ENCODE results near the gene RAMP3. TPM values are rescaled to one million over a fixed set of nuclear protein-coding genes. Genes with fewer than 3 reads are reported as not detected.

Gene RAMP3
- total and polyA plus RNA-seq, 10 of the 15 experiments (the other 5 are each of a cell fraction or from before 2014, with no cell fraction given): not detected

- Histone ChIP-seq H4K20me1 (ENCODE audit: control insufficient read depth, insufficient read depth) (no peaks in the 10 kb centered on the region), H3K27me3 (replicated peaks in 1 of 2; ENCODE audit: control insufficient read depth in 2 of 2, insufficient read depth in 2 of 2, low read length in 1 of 2) (peaks cover 0 to 8% of the 10 kb centered on the region in 2 experiments), H3K4me1 (ENCODE audit: control insufficient read depth, insufficient read depth, low read length) (no peaks in the 10 kb centered on the region), H3K9ac (ENCODE audit: control insufficient read depth, insufficient read depth, low read length) (no peak overlapping the region), H3K4me2 (ENCODE audit: control insufficient read depth, insufficient read depth) (no peak overlapping the region), H3K27ac (ENCODE audit: control insufficient read depth, insufficient read depth) (no peak overlapping the region), H3K36me3 (ENCODE audit: control insufficient read depth in 2 of 2, insufficient read depth in 2 of 2, low read length in 1 of 2) (no peaks in the 10 kb centered on the region), H2AFZ (ENCODE audit: control insufficient read depth, low read depth, low read length) (no peak overlapping the region), H3K79me2 (ENCODE audit: control insufficient read depth, insufficient read depth, low read length) (no peaks in the 10 kb centered on the region), H3K4me3 (no peak overlapping the region), H3K9me3 (replicated peaks; ENCODE audit: control insufficient read depth, insufficient read depth, low read length) (no peaks in the 10 kb centered on the region)
- no peak for FAIRE-seq
- no peak for DNase-seq (ENCODE audit: low read depth, low spot score)
- no peak for ATAC-seq
- CTCF ChIA-PET: no interaction called here
- RAD21 ChIA-PET (ENCODE audit: unreplicated experiment): no interaction called here
- no peak for TF ChIP-seq ZNF207 (IDR thresholded peaks at IDR 0.05; ENCODE audit: borderline replicate concordance)
- TF ChIP-seq LARP7 (IDR thresholded peaks at IDR 0.05): no peak
- no peak for TF ChIP-seq STAT3 (IDR thresholded peaks at IDR 0.05; ENCODE audit: low read depth, low read length)
- TF ChIP-seq KDM1A (IDR thresholded peaks at IDR 0.05; ENCODE audit: borderline replicate concordance): no peak
- TF ChIP-seq CBX3 (IDR thresholded peaks at IDR 0.05; ENCODE audit: borderline replicate concordance, low read depth): no peak
- POLR2A ChIA-PET: interaction anchor here (0.6 kb wide), 1 partner anchor 365 kb away, joined by 5 read pairs; no protein-coding TSS in a partner anchor
- intact Hi-C loops (cut with micrococcal nuclease; ENCODE audit: unreplicated experiment): no loop called here
- in situ Hi-C loops (cut with MboI): no loop called here
- SMC1A ChIA-PET (ENCODE audit: uncharacterized antibody, unreplicated experiment): no interaction called here
- no TSS peak for BruUV-seq (replicated peaks)
- 0% methylated on average over 4 of the region's 4 CpGs for WGBS (ENCODE audit: insufficient coverage, insufficient replicate concordance, low lambda C conversion rate, missing lambda C conversion rate)
Measured at GRCh38 chr7:45230611-45231165, 73.1 kb downstream of the RAMP3 start.

GRCh38 chr7:45233249-45233775 is 75.7 kb downstream of the RAMP3 start:
- SMC1A ChIA-PET (ENCODE audit: uncharacterized antibody, unreplicated experiment): no interaction called here
- in situ Hi-C loops (cut with MboI): no loop called here
- DNase-seq (ENCODE audit: low read depth, low spot score) (no peak), ATAC-seq (no peak), FAIRE-seq (no peak)
- Histone ChIP-seq H3K4me1 (ENCODE audit: control insufficient read depth, insufficient read depth, low read length) (no peaks in the 10 kb centered on the region), H3K9me3 (replicated peaks; ENCODE audit: control insufficient read depth, insufficient read depth, low read length) (no peaks in the 10 kb centered on the region), H3K27me3 (replicated peaks in 1 of 2; ENCODE audit: control insufficient read depth in 2 of 2, insufficient read depth in 2 of 2, low read length in 1 of 2) (peaks cover 8 to 9% of the 10 kb centered on the region in 2 experiments), H3K79me2 (ENCODE audit: control insufficient read depth, insufficient read depth, low read length) (no peaks in the 10 kb centered on the region), H3K4me2 (ENCODE audit: control insufficient read depth, insufficient read depth) (no peak overlapping the region), H2AFZ (ENCODE audit: control insufficient read depth, low read depth, low read length) (no peak overlapping the region), H3K9ac (ENCODE audit: control insufficient read depth, insufficient read depth, low read length) (no peak overlapping the region), H4K20me1 (ENCODE audit: control insufficient read depth, insufficient read depth) (no peaks in the 10 kb centered on the region), H3K27ac (ENCODE audit: control insufficient read depth, insufficient read depth) (no peak overlapping the region), H3K36me3 (ENCODE audit: control insufficient read depth in 2 of 2, insufficient read depth in 2 of 2, low read length in 1 of 2) (no peaks in the 10 kb centered on the region), H3K4me3 (no peak overlapping the region)
- intact Hi-C loops (cut with micrococcal nuclease; ENCODE audit: unreplicated experiment): no loop called here
- POLR2A ChIA-PET: no interaction called here
- no TSS peak for BruUV-seq (replicated peaks)
- RAD21 ChIA-PET (ENCODE audit: unreplicated experiment): no interaction called here
- WGBS (ENCODE audit: insufficient coverage, insufficient replicate concordance, low lambda C conversion rate, missing lambda C conversion rate): 0% methylated on average over 1 of the region's 1 CpG
- CTCF ChIA-PET: no interaction called here
- TF ChIP-seq JUND (IDR thresholded peaks at IDR 0.05; ENCODE audit: low read depth, low read length) (no peak), TAF1 (IDR thresholded peaks at IDR 0.05; ENCODE audit: borderline replicate concordance, low read depth, low read length) (no peak), NR2F1 (conservative IDR thresholded peaks at IDR 0.05) (no peak), EED (IDR thresholded peaks at IDR 0.05; ENCODE audit: low read depth) (no peak), CHD2 (IDR thresholded peaks at IDR 0.05; ENCODE audit: borderline replicate concordance, low read depth, low read length) (no peak), NR2C1 (IDR thresholded peaks at IDR 0.05) (no peak), NFYA (IDR thresholded peaks at IDR 0.05; ENCODE audit: borderline replicate concordance, low read depth, low read length) (no peak), NBN (IDR thresholded peaks at IDR 0.05) (no peak)
- TF ChIP-seq, protein P1, sequence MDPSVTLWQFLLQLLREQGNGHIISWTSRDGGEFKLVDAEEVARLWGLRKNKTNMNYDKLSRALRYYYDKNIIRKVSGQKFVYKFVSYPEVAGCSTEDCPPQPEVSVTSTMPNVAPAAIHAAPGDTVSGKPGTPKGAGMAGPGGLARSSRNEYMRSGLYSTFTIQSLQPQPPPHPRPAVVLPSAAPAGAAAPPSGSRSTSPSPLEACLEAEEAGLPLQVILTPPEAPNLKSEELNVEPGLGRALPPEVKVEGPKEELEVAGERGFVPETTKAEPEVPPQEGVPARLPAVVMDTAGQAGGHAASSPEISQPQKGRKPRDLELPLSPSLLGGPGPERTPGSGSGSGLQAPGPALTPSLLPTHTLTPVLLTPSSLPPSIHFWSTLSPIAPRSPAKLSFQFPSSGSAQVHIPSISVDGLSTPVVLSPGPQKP (IDR thresholded peaks at IDR 0.05; ENCODE audit: low read depth, low read length): no peak
- TF ChIP-seq, protein P2, sequence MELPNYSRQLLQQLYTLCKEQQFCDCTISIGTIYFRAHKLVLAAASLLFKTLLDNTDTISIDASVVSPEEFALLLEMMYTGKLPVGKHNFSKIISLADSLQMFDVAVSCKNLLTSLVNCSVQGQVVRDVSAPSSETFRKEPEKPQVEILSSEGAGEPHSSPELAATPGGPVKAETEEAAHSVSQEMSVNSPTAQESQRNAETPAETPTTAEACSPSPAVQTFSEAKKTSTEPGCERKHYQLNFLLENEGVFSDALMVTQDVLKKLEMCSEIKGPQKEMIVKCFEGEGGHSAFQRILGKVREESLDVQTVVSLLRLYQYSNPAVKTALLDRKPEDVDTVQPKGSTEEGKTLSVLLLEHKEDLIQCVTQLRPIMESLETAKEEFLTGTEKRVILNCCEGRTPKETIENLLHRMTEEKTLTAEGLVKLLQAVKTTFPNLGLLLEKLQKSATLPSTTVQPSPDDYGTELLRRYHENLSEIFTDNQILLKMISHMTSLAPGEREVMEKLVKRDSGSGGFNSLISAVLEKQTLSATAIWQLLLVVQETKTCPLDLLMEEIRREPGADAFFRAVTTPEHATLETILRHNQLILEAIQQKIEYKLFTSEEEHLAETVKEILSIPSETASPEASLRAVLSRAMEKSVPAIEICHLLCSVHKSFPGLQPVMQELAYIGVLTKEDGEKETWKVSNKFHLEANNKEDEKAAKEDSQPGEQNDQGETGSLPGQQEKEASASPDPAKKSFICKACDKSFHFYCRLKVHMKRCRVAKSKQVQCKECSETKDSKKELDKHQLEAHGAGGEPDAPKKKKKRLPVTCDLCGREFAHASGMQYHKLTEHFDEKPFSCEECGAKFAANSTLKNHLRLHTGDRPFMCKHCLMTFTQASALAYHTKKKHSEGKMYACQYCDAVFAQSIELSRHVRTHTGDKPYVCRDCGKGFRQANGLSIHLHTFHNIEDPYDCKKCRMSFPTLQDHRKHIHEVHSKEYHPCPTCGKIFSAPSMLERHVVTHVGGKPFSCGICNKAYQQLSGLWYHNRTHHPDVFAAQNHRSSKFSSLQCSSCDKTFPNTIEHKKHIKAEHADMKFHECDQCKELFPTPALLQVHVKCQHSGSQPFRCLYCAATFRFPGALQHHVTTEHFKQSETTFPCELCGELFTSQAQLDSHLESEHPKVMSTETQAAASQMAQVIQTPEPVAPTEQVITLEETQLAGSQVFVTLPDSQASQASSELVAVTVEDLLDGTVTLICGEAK (IDR thresholded peaks at IDR 0.05; ENCODE audit: borderline replicate concordance): no peak

All from GM12878 (cell line).